ENCODE results near the gene BIRC3. TPM values are rescaled to one million over a fixed set of nuclear protein-coding genes. Genes with fewer than 3 reads are reported as not detected.

The BIRC3 gene
- total and polyA plus RNA-seq, 2 experiments from 2014 or later, result 11.5 to 11.6 TPM

DNA sequence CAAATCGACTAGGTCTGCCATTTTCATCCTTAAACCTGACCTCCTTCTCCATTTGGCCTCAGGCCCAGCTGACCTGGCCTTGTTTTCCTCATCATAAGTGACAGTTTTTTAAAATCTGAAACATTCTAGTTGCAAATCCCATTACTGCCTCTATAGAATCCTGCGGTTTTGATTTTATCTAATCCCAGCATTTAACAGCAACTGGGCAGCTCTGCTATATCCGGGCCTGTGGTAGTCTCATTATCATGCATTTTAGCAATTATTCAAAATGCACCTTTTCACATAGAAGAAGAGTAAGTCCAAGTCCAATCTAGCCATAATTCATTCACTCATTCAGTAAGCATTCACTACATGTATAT is 28.6 kb upstream of the BIRC3 start:
- TF ChIP-seq, protein P1, sequence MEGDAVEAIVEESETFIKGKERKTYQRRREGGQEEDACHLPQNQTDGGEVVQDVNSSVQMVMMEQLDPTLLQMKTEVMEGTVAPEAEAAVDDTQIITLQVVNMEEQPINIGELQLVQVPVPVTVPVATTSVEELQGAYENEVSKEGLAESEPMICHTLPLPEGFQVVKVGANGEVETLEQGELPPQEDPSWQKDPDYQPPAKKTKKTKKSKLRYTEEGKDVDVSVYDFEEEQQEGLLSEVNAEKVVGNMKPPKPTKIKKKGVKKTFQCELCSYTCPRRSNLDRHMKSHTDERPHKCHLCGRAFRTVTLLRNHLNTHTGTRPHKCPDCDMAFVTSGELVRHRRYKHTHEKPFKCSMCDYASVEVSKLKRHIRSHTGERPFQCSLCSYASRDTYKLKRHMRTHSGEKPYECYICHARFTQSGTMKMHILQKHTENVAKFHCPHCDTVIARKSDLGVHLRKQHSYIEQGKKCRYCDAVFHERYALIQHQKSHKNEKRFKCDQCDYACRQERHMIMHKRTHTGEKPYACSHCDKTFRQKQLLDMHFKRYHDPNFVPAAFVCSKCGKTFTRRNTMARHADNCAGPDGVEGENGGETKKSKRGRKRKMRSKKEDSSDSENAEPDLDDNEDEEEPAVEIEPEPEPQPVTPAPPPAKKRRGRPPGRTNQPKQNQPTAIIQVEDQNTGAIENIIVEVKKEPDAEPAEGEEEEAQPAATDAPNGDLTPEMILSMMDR (IDR thresholded peaks at IDR 0.05; ENCODE audit: poor library complexity), result no peak
- TF ChIP-seq EZH2 (IDR thresholded peaks at IDR 0.05; ENCODE audit: borderline replicate concordance) (no peak), EZH2phosphoT487 (IDR thresholded peaks at IDR 0.05; ENCODE audit: low read depth, severe bottlenecking, unreplicated experiment) (no peak)
- no peaks in the 10 kb centered on the region for H3K9me2 ChIP-seq (replicated peaks; ENCODE audit: insufficient read depth)
- no peak for DNase-seq (ENCODE audit: low spot score)
- no peaks in the 10 kb centered on the region for H3K36me3 ChIP-seq (replicated peaks; ENCODE audit: insufficient read depth, low read depth)
- 72% methylated on average over 3 of the region's 3 CpGs for WGBS (ENCODE audit: low lambda C conversion rate, missing lambda C conversion rate)
- no peaks in the 10 kb centered on the region for H3K9me3 ChIP-seq (ENCODE audit: low read depth)
- no peak overlapping the region for H3K27ac ChIP-seq
- no peaks in the 10 kb centered on the region for H3K27me3 ChIP-seq
- peak overlapping the region; percentile 57 for H2AFZ ChIP-seq
- no peak overlapping the region for H3K4me2 ChIP-seq
- H4K20me1 ChIP-seq (ENCODE audit: insufficient read depth, poor library complexity, severe bottlenecking), result no peaks in the 10 kb centered on the region
- peaks cover 12% of the 10 kb centered on the region for H3K4me1 ChIP-seq (ENCODE audit: insufficient read depth)
- H3K4me3 ChIP-seq, result no peak overlapping the region
- H3K79me2 ChIP-seq, result no peaks in the 10 kb centered on the region

DNA sequence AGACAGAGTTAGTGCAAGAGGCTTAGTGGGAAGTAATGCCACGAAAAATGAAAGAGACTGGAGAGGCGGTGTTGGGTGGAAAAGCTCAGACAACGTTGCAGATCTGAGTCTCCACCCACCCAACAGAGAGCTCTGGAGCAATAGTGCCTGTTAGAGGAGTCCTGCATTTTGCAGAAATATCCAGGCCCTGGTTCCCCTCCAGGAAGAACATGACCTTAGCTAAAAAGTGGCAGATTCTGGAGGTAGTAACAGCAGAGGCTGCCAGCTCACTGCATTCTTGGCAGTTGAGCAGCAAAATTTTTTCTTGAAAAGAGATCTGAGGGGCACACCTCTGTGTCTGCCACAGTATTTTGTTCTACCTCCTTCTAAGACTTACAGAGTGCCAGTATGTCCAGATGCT is 27.7 kb upstream of the BIRC3 start:
- no peak for DNase-seq (ENCODE audit: low spot score)
- no peaks in the 10 kb centered on the region for H3K9me3 ChIP-seq (ENCODE audit: low read depth)
- H4K20me1 ChIP-seq (ENCODE audit: insufficient read depth, poor library complexity, severe bottlenecking), result no peaks in the 10 kb centered on the region
- H3K27ac ChIP-seq, result no peak overlapping the region
- peaks cover 12% of the 10 kb centered on the region for H3K4me1 ChIP-seq (ENCODE audit: insufficient read depth)
- H3K36me3 ChIP-seq (replicated peaks; ENCODE audit: insufficient read depth, low read depth), result no peaks in the 10 kb centered on the region
- H3K9me2 ChIP-seq (replicated peaks; ENCODE audit: insufficient read depth), result no peaks in the 10 kb centered on the region
- no peak overlapping the region for H2AFZ ChIP-seq
- WGBS (ENCODE audit: low lambda C conversion rate, missing lambda C conversion rate), result 34% methylated on average over 3 of the region's 3 CpGs
- no peaks in the 10 kb centered on the region for H3K27me3 ChIP-seq
- no peaks in the 10 kb centered on the region for H3K79me2 ChIP-seq
- TF ChIP-seq EZH2 (IDR thresholded peaks at IDR 0.05; ENCODE audit: borderline replicate concordance) (no peak), EZH2phosphoT487 (IDR thresholded peaks at IDR 0.05; ENCODE audit: low read depth, severe bottlenecking, unreplicated experiment) (no peak)
- TF ChIP-seq, protein P1 (IDR thresholded peaks at IDR 0.05; ENCODE audit: poor library complexity), result no peak
- H3K4me2 ChIP-seq, result peak overlapping the region; percentile 38
- no peak overlapping the region for H3K4me3 ChIP-seq

DNA sequence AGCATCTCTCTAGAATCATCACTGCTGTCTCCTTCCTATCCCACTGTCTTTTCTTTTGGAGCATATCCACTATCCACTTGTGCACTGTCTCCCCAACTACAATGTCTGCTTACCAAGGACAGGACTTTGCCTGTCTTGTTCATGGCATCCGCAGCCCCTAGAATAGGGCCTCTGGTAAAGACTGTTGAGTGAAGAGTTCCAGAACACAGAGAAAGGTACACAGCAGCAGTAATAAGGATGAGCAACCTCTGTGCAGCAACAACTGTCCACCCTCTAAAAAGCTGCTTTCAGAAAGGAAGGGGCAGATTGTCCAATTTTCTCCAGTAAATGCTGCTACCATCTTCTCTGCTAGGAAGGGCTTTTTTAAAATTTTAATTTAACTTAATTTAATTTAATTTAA is 25.5 kb upstream of the BIRC3 start:
- H3K9me3 ChIP-seq (ENCODE audit: low read depth), result no peaks in the 10 kb centered on the region

More for the DNA sequence above, 25.5 kb upstream of the BIRC3 start:
- no peak overlapping the region for H2AFZ ChIP-seq
- no peaks in the 10 kb centered on the region for H3K9me2 ChIP-seq (replicated peaks; ENCODE audit: insufficient read depth)
- no peak overlapping the region for H3K27ac ChIP-seq
- H3K4me3 ChIP-seq, result no peak overlapping the region
- H4K20me1 ChIP-seq (ENCODE audit: insufficient read depth, poor library complexity, severe bottlenecking), result no peaks in the 10 kb centered on the region
- TF ChIP-seq EZH2phosphoT487 (IDR thresholded peaks at IDR 0.05; ENCODE audit: low read depth, severe bottlenecking, unreplicated experiment) (no peak), EZH2 (IDR thresholded peaks at IDR 0.05; ENCODE audit: borderline replicate concordance) (no peak)
- TF ChIP-seq, protein P1 (IDR thresholded peaks at IDR 0.05; ENCODE audit: poor library complexity), result no peak
- H3K4me2 ChIP-seq, result no peak overlapping the region
- H3K4me1 ChIP-seq (ENCODE audit: insufficient read depth), result peaks cover 12% of the 10 kb centered on the region
- no peaks in the 10 kb centered on the region for H3K79me2 ChIP-seq
- WGBS (ENCODE audit: low lambda C conversion rate, missing lambda C conversion rate), result 61% methylated on average over 1 of the region's 1 CpG
- no peaks in the 10 kb centered on the region for H3K36me3 ChIP-seq (replicated peaks; ENCODE audit: insufficient read depth, low read depth)
- no peak for DNase-seq (ENCODE audit: low spot score)
- H3K27me3 ChIP-seq, result no peaks in the 10 kb centered on the region
